Keratinocyte (primary cell): ENCODE measurements around the gene SPATA45.

ENCODE experiments used
- EZH2 ChIP-seq: IDR thresholded peaks from one replicate; pipeline ENCODE4 v1.6.1; 2012; ENCODE audit warnings: inconsistent platforms, mild to moderate bottlenecking, low read length, moderate library complexity
- TF ChIP-seq, protein P1 (sequence below), 3 experiments: IDR thresholded peaks in 1 of 3; conservative IDR thresholded peaks in 1 of 3; optimal IDR thresholded peaks in 1 of 3; 2 replicates in 2 of 3; 3 replicates in 1 of 3; pipeline versions ENCODE3 to v1.5.1; 2011; ENCODE audit warnings: low read length in 3 of 3, mild to moderate bottlenecking in 3 of 3, moderate library complexity in 2 of 3, control low read depth in 1 of 3, inconsistent platforms in 1 of 3; ENCODE audit not compliant: insufficient read depth in 2 of 3; ENCODE audit errors: extremely low read depth in 1 of 3

DNA sequence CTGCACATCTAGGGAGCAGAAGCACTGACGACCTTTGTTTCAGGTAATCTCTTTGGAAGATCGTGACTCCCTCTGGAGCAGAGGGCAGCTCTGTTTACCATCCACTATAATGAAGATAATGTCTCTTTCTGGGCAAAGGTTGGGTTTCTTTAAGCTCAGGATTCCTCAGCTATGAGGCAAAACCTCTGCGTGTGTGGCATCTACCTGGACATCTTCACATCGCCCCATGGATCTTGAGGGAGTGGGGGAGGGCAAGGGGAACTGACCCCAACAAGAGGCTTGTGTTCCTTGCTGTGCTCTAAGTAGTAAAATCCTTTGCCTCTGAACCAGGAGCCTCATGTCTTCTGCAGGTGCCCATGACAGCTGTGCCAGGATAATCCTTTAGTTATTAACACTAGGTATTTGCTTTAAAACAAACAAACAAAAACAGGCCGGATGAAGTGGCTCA, 19.6 kb downstream of the SPATA45 start:
- TF ChIP-seq, protein P1, sequence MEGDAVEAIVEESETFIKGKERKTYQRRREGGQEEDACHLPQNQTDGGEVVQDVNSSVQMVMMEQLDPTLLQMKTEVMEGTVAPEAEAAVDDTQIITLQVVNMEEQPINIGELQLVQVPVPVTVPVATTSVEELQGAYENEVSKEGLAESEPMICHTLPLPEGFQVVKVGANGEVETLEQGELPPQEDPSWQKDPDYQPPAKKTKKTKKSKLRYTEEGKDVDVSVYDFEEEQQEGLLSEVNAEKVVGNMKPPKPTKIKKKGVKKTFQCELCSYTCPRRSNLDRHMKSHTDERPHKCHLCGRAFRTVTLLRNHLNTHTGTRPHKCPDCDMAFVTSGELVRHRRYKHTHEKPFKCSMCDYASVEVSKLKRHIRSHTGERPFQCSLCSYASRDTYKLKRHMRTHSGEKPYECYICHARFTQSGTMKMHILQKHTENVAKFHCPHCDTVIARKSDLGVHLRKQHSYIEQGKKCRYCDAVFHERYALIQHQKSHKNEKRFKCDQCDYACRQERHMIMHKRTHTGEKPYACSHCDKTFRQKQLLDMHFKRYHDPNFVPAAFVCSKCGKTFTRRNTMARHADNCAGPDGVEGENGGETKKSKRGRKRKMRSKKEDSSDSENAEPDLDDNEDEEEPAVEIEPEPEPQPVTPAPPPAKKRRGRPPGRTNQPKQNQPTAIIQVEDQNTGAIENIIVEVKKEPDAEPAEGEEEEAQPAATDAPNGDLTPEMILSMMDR (optimal IDR thresholded peaks at IDR 0.05 in 1 of 3, IDR thresholded peaks at IDR 0.05 in 1 of 3, conservative IDR thresholded peaks at IDR 0.05 in 1 of 3; ENCODE audit: extremely low read depth in 1 of 3, insufficient read depth in 2 of 3, low read length in 3 of 3): no peak
- no peak for TF ChIP-seq EZH2
